ENCODE results near the gene PAXX. TPM values are rescaled to one million over a fixed set of nuclear protein-coding genes. Genes with fewer than 3 reads are reported as not detected.
A peak's percentile ranks its signal among the peaks of the same experiment; 100 is the strongest.

The PAXX gene
- total RNA-seq, 5 donors from 2014 or later (not counting 1 experiment from before 2014, with no cell fraction given) = 81.3 to 173 (median 127) TPM

DNA sequence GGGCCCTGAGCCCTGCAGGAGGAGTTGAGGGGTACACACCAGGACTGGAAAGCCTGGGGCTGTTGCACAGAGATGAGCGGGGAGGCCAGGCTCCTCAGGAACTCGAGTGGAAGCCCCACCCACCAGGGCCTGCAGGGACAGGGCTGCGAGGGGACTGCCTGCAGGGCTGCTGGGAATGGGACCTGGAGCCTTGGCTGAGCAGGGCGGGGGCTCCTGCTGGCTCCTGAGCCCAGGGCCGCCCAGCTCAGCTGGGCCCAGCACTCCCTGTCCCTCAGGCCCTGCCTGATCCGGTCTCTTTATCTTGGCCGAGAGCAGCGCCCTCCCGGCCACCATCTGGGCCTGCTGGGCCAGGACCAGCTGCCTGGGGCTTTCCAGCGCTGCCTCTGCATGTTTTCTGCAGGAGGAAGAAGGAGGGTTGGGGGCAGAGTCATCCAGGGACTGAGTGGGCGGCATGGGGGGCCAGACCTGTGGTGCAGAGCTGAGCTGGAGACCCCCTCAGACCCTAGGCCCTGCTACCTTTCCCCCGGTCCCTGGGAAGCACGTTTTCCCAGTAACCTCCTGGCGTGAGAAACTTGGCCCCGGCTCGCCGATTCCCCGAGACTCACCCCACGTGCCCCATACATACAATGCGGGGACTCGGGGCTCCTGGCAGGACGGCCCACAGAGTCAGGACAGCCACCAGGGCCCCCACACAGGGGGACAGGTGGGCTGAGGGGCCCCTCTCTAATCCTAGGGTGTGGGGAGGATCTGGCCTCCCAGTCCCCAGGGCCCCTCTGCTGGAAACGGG, 30.8 kb upstream of the PAXX start:
- POLR2A ChIA-PET = no interaction called here
- CTCF ChIA-PET = no interaction called here
- H3K4me1 Mint-ChIP-seq = peaks cover 21 to 56% (median 45%) of the 10 kb centered on the region in 3 donors

DNA sequence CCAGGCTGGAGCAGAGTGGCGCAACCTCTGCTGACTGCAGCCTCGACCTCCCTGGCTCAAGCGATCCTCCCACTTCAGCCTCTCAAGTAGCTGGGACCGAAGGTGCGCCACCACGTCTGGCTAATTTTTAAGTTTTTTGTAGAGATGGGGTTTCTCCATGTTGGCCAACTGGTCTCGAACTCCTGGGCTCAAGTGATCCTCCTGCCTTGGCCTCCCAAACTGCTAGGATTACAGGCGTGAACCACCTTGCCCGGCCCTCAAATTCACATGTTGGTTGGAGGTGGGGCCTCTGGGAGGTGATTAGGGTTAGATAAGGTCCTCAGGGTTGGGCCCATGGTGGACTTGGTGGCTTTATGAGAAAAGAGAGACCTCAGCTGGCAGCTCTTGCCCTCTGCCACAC, 30.1 kb upstream of the PAXX start:
- no peak for ATAC-seq (replicated peaks in 1 of 4)
- CTCF ChIA-PET = no interaction called here
- peak overlapping the region; percentile 66 to 78 for H3K27ac Mint-ChIP-seq
- WGBS (ENCODE audit: insufficient coverage) = 93% methylated on average over 3 of the region's 9 CpGs
- H3K36me3 Mint-ChIP-seq = no peaks in the 10 kb centered on the region
- no peaks in the 10 kb centered on the region for H3K27me3 Mint-ChIP-seq
- H3K27ac ChIP-seq (ENCODE audit: low read length) = no peak overlapping the region
- H3K4me1 Mint-ChIP-seq = peaks cover 22 to 58% (median 46%) of the 10 kb centered on the region in 3 donors
- H3K4me1 ChIP-seq (ENCODE audit: control insufficient read depth in 1 of 2, extremely low read depth in 1 of 2, insufficient read depth in 2 of 2, low read length in 2 of 2) = peaks cover 7 to 91% of the 10 kb centered on the region in 2 experiments
- H3K36me3 ChIP-seq (ENCODE audit: control insufficient read depth in 2 of 2, extremely low read depth in 1 of 2, insufficient read depth in 1 of 2, low read length in 1 of 2) = no peaks in the 10 kb centered on the region
- no peak for DNase-seq
- no peaks in the 10 kb centered on the region for H3K9me3 ChIP-seq
- no peak overlapping the region for H3K4me3 Mint-ChIP-seq
- no peaks in the 10 kb centered on the region for H3K27me3 ChIP-seq (replicated peaks in 1 of 2; ENCODE audit: control insufficient read depth in 2 of 2, extremely low read depth in 1 of 2, insufficient read depth in 2 of 2, low read length in 1 of 2)
- no peak overlapping the region for H3K4me3 ChIP-seq (ENCODE audit: control insufficient read depth in 1 of 2, extremely low read depth in 1 of 2, low read length in 1 of 2)
- POLR2A ChIA-PET = no interaction called here
- H3K9me3 Mint-ChIP-seq = no peaks in the 10 kb centered on the region

More for the DNA sequence above, 30.8 kb upstream of the PAXX start:
- Mint-ChIP-seq H3K36me3 (no peaks in the 10 kb centered on the region), H3K27ac (peak overlapping the region in 1 of 2 donors; percentile 66), H3K9me3 (no peaks in the 10 kb centered on the region), H3K27me3 (no peaks in the 10 kb centered on the region), H3K4me3 (no peak overlapping the region)
- Histone ChIP-seq H3K27ac (ENCODE audit: low read length) (peak overlapping the region; percentile 38), H3K4me1 (ENCODE audit: control insufficient read depth in 1 of 2, extremely low read depth in 1 of 2, insufficient read depth in 2 of 2, low read length in 2 of 2) (peaks cover 7 to 89% of the 10 kb centered on the region in 2 experiments), H3K9me3 (no peaks in the 10 kb centered on the region), H3K4me3 (ENCODE audit: control insufficient read depth in 1 of 2, extremely low read depth in 1 of 2, low read length in 1 of 2) (no peak overlapping the region), H3K36me3 (ENCODE audit: control insufficient read depth in 2 of 2, extremely low read depth in 1 of 2, insufficient read depth in 1 of 2, low read length in 1 of 2) (no peaks in the 10 kb centered on the region), H3K27me3 (replicated peaks in 1 of 2; ENCODE audit: control insufficient read depth in 2 of 2, extremely low read depth in 1 of 2, insufficient read depth in 2 of 2, low read length in 1 of 2) (no peaks in the 10 kb centered on the region)
- ATAC-seq (replicated peaks in 1 of 4) = no peak
- DNase-seq = no peak
- WGBS (ENCODE audit: insufficient coverage) = 82% methylated on average over 12 of the region's 23 CpGs

DNA sequence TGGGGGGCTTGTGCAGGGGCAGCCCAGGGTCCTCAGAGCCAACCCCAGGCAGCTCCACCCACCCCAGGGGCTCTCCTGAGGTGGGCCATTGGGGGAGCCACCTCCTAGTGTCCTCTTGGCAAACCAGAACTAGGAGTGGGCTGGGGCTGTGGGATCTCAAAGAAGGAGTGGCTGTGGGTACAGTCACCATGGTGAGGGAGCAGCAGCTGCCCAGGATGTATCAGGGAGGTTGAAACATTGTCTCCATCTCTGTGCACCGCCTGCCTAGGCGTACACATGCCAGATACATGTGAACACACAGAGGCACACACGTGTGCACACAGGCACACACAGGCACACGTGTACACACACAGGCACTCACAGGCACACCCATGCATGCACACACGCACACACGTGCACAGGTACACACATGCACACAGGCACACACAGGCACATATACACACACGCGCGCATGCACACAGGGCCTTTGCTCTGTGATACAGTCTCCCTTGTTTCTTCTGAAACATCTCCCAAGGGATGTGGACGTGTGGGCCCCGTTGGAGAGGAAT, 29.4 kb upstream of the PAXX start:
- Histone ChIP-seq H3K36me3 (ENCODE audit: control insufficient read depth in 2 of 2, extremely low read depth in 1 of 2, insufficient read depth in 1 of 2, low read length in 1 of 2) (no peaks in the 10 kb centered on the region), H3K4me3 (ENCODE audit: control insufficient read depth in 1 of 2, extremely low read depth in 1 of 2, low read length in 1 of 2) (no peak overlapping the region), H3K27ac (ENCODE audit: low read length) (no peak overlapping the region), H3K9me3 (no peaks in the 10 kb centered on the region), H3K4me1 (ENCODE audit: control insufficient read depth in 1 of 2, extremely low read depth in 1 of 2, insufficient read depth in 2 of 2, low read length in 2 of 2) (peaks cover 7 to 88% of the 10 kb centered on the region in 2 experiments), H3K27me3 (replicated peaks in 1 of 2; ENCODE audit: control insufficient read depth in 2 of 2, extremely low read depth in 1 of 2, insufficient read depth in 2 of 2, low read length in 1 of 2) (no peaks in the 10 kb centered on the region)
- Mint-ChIP-seq H3K36me3 (no peaks in the 10 kb centered on the region), H3K4me1 (peaks cover 22 to 60% (median 46%) of the 10 kb centered on the region in 3 donors), H3K4me3 (peak overlapping the region in 1 of 3 donors; percentile 22), H3K27me3 (no peaks in the 10 kb centered on the region), H3K9me3 (no peaks in the 10 kb centered on the region), H3K27ac (peak overlapping the region; percentile 78 to 83)
- CTCF ChIA-PET = no interaction called here
- POLR2A ChIA-PET = no interaction called here
- DNase-seq = no peak
- ATAC-seq (replicated peaks in 1 of 4) = no peak
- 80% methylated on average over 8 of the region's 11 CpGs for WGBS (ENCODE audit: insufficient coverage)

DNA sequence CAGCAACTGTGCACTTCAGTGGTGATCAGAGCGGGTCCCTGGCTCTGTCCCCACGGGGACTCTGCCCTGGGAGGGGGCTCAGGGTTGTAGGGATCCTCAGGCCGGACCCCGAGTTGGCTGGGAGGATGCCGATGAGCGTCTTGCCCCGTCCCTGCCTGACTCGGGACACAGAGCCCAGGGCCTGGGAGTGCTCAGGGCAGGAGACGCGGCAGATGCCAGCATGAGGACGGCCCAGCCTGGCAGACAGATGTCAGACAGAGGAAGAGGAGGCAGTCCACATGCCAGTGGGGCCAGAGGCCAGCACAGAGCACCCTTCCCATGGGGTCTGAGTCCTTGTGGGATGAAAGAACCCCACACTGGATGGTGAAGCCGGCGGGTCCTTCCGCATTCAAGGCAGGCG, 28.9 kb upstream of the PAXX start:
- peak overlapping the region in 1 of 3 donors; percentile 22 for H3K4me3 Mint-ChIP-seq
- DNase-seq (no peak), ATAC-seq (replicated peaks in 1 of 4) (no peak)
- H3K36me3 Mint-ChIP-seq = no peaks in the 10 kb centered on the region
- no peaks in the 10 kb centered on the region for H3K9me3 Mint-ChIP-seq
- POLR2A ChIA-PET = no interaction called here
- Histone ChIP-seq H3K27ac (ENCODE audit: low read length) (no peak overlapping the region), H3K27me3 (replicated peaks in 1 of 2; ENCODE audit: control insufficient read depth in 2 of 2, extremely low read depth in 1 of 2, insufficient read depth in 2 of 2, low read length in 1 of 2) (no peaks in the 10 kb centered on the region), H3K4me1 (ENCODE audit: control insufficient read depth in 1 of 2, extremely low read depth in 1 of 2, insufficient read depth in 2 of 2, low read length in 2 of 2) (peaks cover 7 to 85% of the 10 kb centered on the region in 2 experiments), H3K4me3 (ENCODE audit: control insufficient read depth in 1 of 2, extremely low read depth in 1 of 2, low read length in 1 of 2) (no peak overlapping the region), H3K9me3 (no peaks in the 10 kb centered on the region), H3K36me3 (ENCODE audit: control insufficient read depth in 2 of 2, extremely low read depth in 1 of 2, insufficient read depth in 1 of 2, low read length in 1 of 2) (no peaks in the 10 kb centered on the region)
- CTCF ChIA-PET = no interaction called here
- H3K27ac Mint-ChIP-seq = peak overlapping the region; percentile 78 to 83
- WGBS (ENCODE audit: insufficient coverage) = 95% methylated on average over 10 of the region's 15 CpGs
- H3K27me3 Mint-ChIP-seq = no peaks in the 10 kb centered on the region
- peaks cover 22 to 58% (median 43%) of the 10 kb centered on the region in 3 donors for H3K4me1 Mint-ChIP-seq

DNA sequence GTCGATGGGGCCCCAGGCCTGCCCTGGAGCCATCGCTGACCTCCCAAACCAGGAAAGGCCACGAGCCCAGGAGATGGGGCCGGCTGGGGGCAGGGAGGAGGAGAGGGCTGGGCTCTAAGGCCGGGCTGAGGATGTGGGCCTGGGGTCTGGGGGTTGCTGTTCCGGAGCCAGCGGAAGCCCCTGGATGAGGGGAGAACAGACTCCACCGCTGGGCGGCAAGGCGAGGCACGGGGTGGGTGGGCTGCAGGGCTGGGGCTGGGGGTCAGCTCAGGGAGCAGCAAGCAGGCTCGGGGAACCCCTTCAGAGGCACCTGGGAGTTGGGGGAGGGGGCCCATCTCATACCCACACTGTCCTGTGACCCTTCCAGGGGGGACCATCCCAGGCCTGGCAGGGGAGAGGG, 28.5 kb upstream of the PAXX start:
- Mint-ChIP-seq H3K36me3 (no peaks in the 10 kb centered on the region), H3K27ac (no peak overlapping the region), H3K4me1 (peaks cover 22 to 56% (median 43%) of the 10 kb centered on the region in 3 donors), H3K27me3 (no peaks in the 10 kb centered on the region), H3K9me3 (no peaks in the 10 kb centered on the region), H3K4me3 (no peak overlapping the region)
- no peaks in the 10 kb centered on the region for H3K36me3 ChIP-seq (ENCODE audit: control insufficient read depth in 2 of 2, extremely low read depth in 1 of 2, insufficient read depth in 1 of 2, low read length in 1 of 2)
- H3K9me3 ChIP-seq = no peaks in the 10 kb centered on the region
- ChIA-PET POLR2A (no interaction called here), CTCF (no interaction called here)
- no peak for DNase-seq
- H3K4me1 ChIP-seq (ENCODE audit: control insufficient read depth in 1 of 2, extremely low read depth in 1 of 2, insufficient read depth in 2 of 2, low read length in 2 of 2) = peaks cover 7 to 81% of the 10 kb centered on the region in 2 experiments
- H3K4me3 ChIP-seq (ENCODE audit: control insufficient read depth in 1 of 2, extremely low read depth in 1 of 2, low read length in 1 of 2) = no peak overlapping the region
- no peaks in the 10 kb centered on the region for H3K27me3 ChIP-seq (replicated peaks in 1 of 2; ENCODE audit: control insufficient read depth in 2 of 2, extremely low read depth in 1 of 2, insufficient read depth in 2 of 2, low read length in 1 of 2)
- H3K27ac ChIP-seq (ENCODE audit: low read length) = peak overlapping the region; percentile 34
- ATAC-seq (replicated peaks in 1 of 4) = no peak
- WGBS (ENCODE audit: insufficient coverage) = 94% methylated on average over 5 of the region's 12 CpGs

DNA sequence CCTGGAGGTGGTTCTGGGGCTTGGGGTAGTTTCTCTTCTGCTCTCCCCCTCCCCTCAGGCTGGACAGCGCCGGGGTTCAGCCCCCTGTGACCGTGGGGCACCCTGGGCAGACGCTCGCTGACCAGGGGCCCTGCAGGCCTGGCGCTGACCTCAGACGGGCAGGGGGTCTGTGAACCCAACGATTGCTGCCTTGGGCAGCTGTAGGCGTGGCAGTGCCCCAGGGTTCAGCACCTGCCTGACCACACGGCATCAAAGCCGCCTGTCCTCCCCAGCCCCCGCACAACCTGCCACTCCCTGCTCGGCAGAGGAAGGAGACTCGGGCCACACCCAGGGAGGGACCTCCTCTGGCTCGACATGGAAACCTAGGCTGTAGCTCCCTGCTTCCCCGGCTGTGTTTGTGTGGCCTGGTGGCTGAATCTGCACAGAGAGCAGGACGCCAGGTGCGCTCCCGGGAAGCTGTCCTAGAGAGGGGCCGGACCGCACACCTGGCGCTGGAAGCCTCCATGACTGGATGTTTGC, 28.0 kb upstream of the PAXX start:
- no peaks in the 10 kb centered on the region for H3K27me3 Mint-ChIP-seq
- DNase-seq = no peak
- no peaks in the 10 kb centered on the region for H3K36me3 ChIP-seq (ENCODE audit: control insufficient read depth in 2 of 2, extremely low read depth in 1 of 2, insufficient read depth in 1 of 2, low read length in 1 of 2)
- no peaks in the 10 kb centered on the region for H3K9me3 Mint-ChIP-seq
- WGBS (ENCODE audit: insufficient coverage) = 76% methylated on average over 13 of the region's 22 CpGs
- H3K27me3 ChIP-seq (replicated peaks in 1 of 2; ENCODE audit: control insufficient read depth in 2 of 2, extremely low read depth in 1 of 2, insufficient read depth in 2 of 2, low read length in 1 of 2) = no peaks in the 10 kb centered on the region
- H3K9me3 ChIP-seq = no peaks in the 10 kb centered on the region
- H3K4me1 ChIP-seq (ENCODE audit: control insufficient read depth in 1 of 2, extremely low read depth in 1 of 2, insufficient read depth in 2 of 2, low read length in 2 of 2) = peaks cover 7 to 77% of the 10 kb centered on the region in 2 experiments
- peak overlapping the region in 1 of 2 donors; percentile 52 for H3K27ac Mint-ChIP-seq
- H3K27ac ChIP-seq (ENCODE audit: low read length) = peak overlapping the region; percentile 52
- POLR2A ChIA-PET = no interaction called here
- no peak overlapping the region for H3K4me3 ChIP-seq (ENCODE audit: control insufficient read depth in 1 of 2, extremely low read depth in 1 of 2, low read length in 1 of 2)
- H3K4me1 Mint-ChIP-seq = peaks cover 22 to 53% (median 43%) of the 10 kb centered on the region in 3 donors
- CTCF ChIA-PET = no interaction called here
- H3K4me3 Mint-ChIP-seq = peak overlapping the region in 1 of 3 donors; percentile 42
- H3K36me3 Mint-ChIP-seq = no peaks in the 10 kb centered on the region
- no peak for ATAC-seq (replicated peaks in 1 of 4)
